Chondrocyte (in vitro differentiated cells): ENCODE data around the gene TCF7L2. TPM values are rescaled to one million over a fixed set of nuclear protein-coding genes. Genes with fewer than 3 reads are reported as not detected.

ENCODE experiments used
- DNase-seq: peaks from one replicate; pipeline ENCODE4 v3.0.0; 2021; ENCODE audit warnings: mixed read lengths, low spot score
- H3K27ac Mint-ChIP-seq: one replicate; pipeline ENCODE4 v1.8.0; 2021; ENCODE audit warnings: mild to moderate bottlenecking, moderate library complexity, mixed read lengths; ENCODE audit not compliant: unreplicated experiment
- H3K27me3 Mint-ChIP-seq: 2 replicates; pipeline ENCODE4 v1.8.0; 2021; ENCODE audit warnings: low read depth, mixed read lengths
- H3K36me3 Mint-ChIP-seq: 2 replicates; pipeline ENCODE4 v1.8.0; 2021; ENCODE audit warnings: low read depth, mixed read lengths
- H3K4me1 Mint-ChIP-seq: 2 replicates; pipeline ENCODE4 v1.8.0; 2021; ENCODE audit warnings: low read depth, mild to moderate bottlenecking, mixed read lengths
- H3K4me3 Mint-ChIP-seq: one replicate; pipeline ENCODE4 v1.8.0; 2021; ENCODE audit warnings: mild to moderate bottlenecking, moderate library complexity, mixed read lengths; ENCODE audit not compliant: unreplicated experiment
- H3K9me3 Mint-ChIP-seq: 2 replicates; pipeline ENCODE4 v1.8.0; 2021; ENCODE audit warnings: low read depth, mixed read lengths
- total RNA-seq: library from RNA; stranded (reverse); gene quantifications from 3 replicates; pipeline ENCODE4 v1.2.1, GENCODE V29; 2021
- TF ChIP-seq, protein P1 (sequence below): fragments of 200-600 bp; sonication (generic); IDR thresholded peaks from 2 replicates; pipeline ENCODE4 v1.5.0; 2021; ENCODE audit warnings: antibody characterized with exemption, mild to moderate bottlenecking, moderate library complexity

Gene TCF7L2
- total RNA-seq, 1 donor from 2014 or later = 30.9 TPM

DNA sequence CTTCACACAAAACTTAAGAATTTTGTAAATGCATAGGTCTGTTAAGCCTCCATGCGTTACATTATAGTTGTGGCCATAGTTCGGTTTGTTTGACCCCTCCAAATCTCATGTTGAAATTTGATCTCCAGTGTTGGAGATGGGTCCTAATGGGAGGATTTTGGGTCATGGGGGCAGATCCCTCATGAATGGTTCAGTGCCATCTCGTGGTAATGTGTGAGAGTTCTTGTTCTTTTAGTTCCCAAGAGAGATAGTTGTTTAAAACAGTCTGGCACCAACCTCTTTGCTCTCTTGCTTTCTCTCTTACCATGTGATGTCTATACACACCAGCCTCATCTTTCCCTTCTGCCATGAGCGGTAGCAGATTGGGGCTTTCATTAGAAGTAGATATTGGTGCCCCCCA, 264.3 kb downstream of the TCF7L2 start:
- peaks cover 23% of the 10 kb centered on the region for H3K9me3 Mint-ChIP-seq
- H3K27me3 Mint-ChIP-seq = no peaks in the 10 kb centered on the region
- TF ChIP-seq, protein P1, sequence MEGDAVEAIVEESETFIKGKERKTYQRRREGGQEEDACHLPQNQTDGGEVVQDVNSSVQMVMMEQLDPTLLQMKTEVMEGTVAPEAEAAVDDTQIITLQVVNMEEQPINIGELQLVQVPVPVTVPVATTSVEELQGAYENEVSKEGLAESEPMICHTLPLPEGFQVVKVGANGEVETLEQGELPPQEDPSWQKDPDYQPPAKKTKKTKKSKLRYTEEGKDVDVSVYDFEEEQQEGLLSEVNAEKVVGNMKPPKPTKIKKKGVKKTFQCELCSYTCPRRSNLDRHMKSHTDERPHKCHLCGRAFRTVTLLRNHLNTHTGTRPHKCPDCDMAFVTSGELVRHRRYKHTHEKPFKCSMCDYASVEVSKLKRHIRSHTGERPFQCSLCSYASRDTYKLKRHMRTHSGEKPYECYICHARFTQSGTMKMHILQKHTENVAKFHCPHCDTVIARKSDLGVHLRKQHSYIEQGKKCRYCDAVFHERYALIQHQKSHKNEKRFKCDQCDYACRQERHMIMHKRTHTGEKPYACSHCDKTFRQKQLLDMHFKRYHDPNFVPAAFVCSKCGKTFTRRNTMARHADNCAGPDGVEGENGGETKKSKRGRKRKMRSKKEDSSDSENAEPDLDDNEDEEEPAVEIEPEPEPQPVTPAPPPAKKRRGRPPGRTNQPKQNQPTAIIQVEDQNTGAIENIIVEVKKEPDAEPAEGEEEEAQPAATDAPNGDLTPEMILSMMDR = no peak
- no peaks in the 10 kb centered on the region for H3K4me1 Mint-ChIP-seq
- DNase-seq = no peak
- no peak overlapping the region for H3K27ac Mint-ChIP-seq
- no peak overlapping the region for H3K4me3 Mint-ChIP-seq
- H3K36me3 Mint-ChIP-seq = no peaks in the 10 kb centered on the region

GRCh38 chr10:113216102-113216501, 266.1 kb downstream of the TCF7L2 start:
- no peak overlapping the region for H3K4me3 Mint-ChIP-seq
- peaks cover 16% of the 10 kb centered on the region for H3K9me3 Mint-ChIP-seq
- no peak overlapping the region for H3K27ac Mint-ChIP-seq
- H3K4me1 Mint-ChIP-seq = no peaks in the 10 kb centered on the region
- no peak for DNase-seq
- no peaks in the 10 kb centered on the region for H3K36me3 Mint-ChIP-seq
- no peaks in the 10 kb centered on the region for H3K27me3 Mint-ChIP-seq
- TF ChIP-seq, protein P1 = peak; percentile 37
